ENCODE results near the gene C1orf53. TPM values are rescaled to one million over a fixed set of nuclear protein-coding genes. Genes with fewer than 3 reads are reported as not detected.

The C1orf53 gene
- total and polyA plus RNA-seq, 9 of the 15 experiments (the other 6 are each of a cell fraction or from before 2014, with no cell fraction given) = 0.31 to 3.2 (median 2.3) TPM

DNA sequence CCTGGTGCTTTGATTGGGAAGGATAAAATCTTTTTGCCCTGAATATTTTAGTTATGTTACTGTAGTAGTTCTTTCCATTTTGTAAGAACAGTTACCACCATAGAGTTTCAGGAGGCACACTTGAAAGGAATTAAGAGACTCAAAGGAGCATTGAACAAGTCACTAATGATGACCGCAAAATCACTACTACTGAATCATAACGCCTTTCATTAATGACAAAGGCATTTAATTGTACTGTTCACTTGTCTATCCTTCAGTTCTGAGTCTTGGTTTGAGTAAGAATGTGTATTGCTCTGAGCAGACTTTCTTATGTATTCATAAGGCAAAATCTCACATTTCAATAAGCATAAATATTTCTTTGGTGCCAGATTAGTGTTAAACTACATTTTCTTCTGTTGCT, 39.6 kb downstream of the C1orf53 start:
- in situ Hi-C loops (cut with MboI) = no loop called here
- Histone ChIP-seq H3K36me3 (ENCODE audit: control insufficient read depth, insufficient read depth, low read length) (no peaks in the 10 kb centered on the region), H2AFZ (ENCODE audit: low read depth, low read length) (no peak overlapping the region), H3K79me2 (ENCODE audit: control insufficient read depth, insufficient read depth, low read length) (no peaks in the 10 kb centered on the region), H3K4me1 (replicated peaks in 1 of 2; ENCODE audit: control insufficient read depth in 2 of 2, insufficient read depth in 2 of 2, low read length in 2 of 2) (peaks cover 0 to 12% of the 10 kb centered on the region in 2 experiments; a peak in 3 of 5 replicates), H3K9me3 (replicated peaks; ENCODE audit: control insufficient read depth, insufficient read depth, low read depth, low read length) (no peaks in the 10 kb centered on the region), H3K9ac (ENCODE audit: insufficient read depth in 1 of 2, low read depth in 2 of 2, low read length in 2 of 2) (no peak overlapping the region), H3K9me1 (ENCODE audit: control insufficient read depth, insufficient read depth, low read length) (no peaks in the 10 kb centered on the region), H4K20me1 (replicated peaks; ENCODE audit: control insufficient read depth, insufficient read depth, low read length) (no peaks in the 10 kb centered on the region), H3K27ac (ENCODE audit: extremely low read depth, low read depth, low read length) (no peak overlapping the region), H3K4me2 (ENCODE audit: insufficient read depth, low read length) (no peak overlapping the region), H3K27me3 (ENCODE audit: control insufficient read depth in 2 of 2, insufficient read depth in 2 of 2, low read length in 2 of 2) (no peaks in the 10 kb centered on the region), H3K4me3 (no peak overlapping the region)
- intact Hi-C loops (cut with micrococcal nuclease) = no loop called here
- ATAC-seq (no peak), DNase-seq (ENCODE audit: extremely low read depth in 1 of 4, low spot score in 3 of 4) (no peak), FAIRE-seq (no peak)
- POLR2A ChIA-PET = no interaction called here
- CTCF ChIA-PET (ENCODE audit: low intra/inter-chr PET ratio) = no interaction called here
- TF ChIP-seq HSF4 (CRISPR knock-in tag; IDR thresholded peaks at IDR 0.05; ENCODE audit: borderline replicate concordance) (no peak), TEAD4 (IDR thresholded peaks at IDR 0.05; ENCODE audit: low read length) (no peak), TEAD4 (CRISPR knock-in tag; IDR thresholded peaks at IDR 0.05; ENCODE audit: borderline replicate concordance) (no peak)
- TF ChIP-seq, protein P1, sequence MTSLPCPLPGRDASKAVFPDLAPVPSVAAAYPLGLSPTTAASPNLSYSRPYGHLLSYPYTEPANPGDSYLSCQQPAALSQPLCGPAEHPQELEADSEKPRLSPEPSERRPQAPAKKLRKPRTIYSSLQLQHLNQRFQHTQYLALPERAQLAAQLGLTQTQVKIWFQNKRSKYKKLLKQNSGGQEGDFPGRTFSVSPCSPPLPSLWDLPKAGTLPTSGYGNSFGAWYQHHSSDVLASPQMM (CRISPR knock-in tag; IDR thresholded peaks at IDR 0.05) = no peak
- WGBS (ENCODE audit: insufficient coverage, low coverage, missing lambda C conversion rate) = 68% methylated on average over 2 of the region's 2 CpGs
- BruUV-seq (replicated peaks) = no TSS peak

DNA sequence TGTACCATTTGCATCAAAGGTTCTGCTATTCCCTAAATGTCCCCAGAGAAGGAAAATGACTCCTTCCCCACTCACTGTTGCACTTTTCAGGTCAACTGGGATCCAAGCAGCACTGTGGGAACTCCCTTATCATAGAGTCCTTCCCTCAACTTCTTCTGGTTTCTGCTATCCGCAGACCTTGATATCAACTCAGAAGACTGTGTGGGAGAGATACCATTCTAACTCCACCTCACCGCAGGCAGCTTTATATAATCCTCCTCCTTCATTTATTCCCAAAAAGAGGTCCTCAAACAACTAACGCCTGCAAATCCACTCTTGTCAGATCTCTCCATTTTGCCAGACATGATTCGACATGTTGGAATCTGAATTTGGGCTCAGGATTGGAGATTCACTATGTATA, 42.1 kb downstream of the C1orf53 start:
- BruUV-seq (replicated peaks) = no TSS peak
- CTCF ChIA-PET (ENCODE audit: low intra/inter-chr PET ratio) = no interaction called here
- no peaks in the 10 kb centered on the region for H3K36me3 ChIP-seq (ENCODE audit: control insufficient read depth, insufficient read depth, low read length)
- TF ChIP-seq DPF2 (IDR thresholded peaks at IDR 0.05) (0 out of 2 replicates have a peak, but pooled peaks have one; percentile 30), GTF2A2 (tag; IDR thresholded peaks at IDR 0.05) (no peak), FUS (optimal IDR thresholded peaks at IDR 0.05; ENCODE audit: low read depth, low read length) (no peak), ZNF507 (tag; conservative IDR thresholded peaks at IDR 0.05) (no peak), RAD21 (CRISPR knock-in tag; conservative IDR thresholded peaks at IDR 0.05 in 1 of 2, IDR thresholded peaks at IDR 0.05 in 1 of 2) (no peak), ELF2 (CRISPR knock-in tag; IDR thresholded peaks at IDR 0.05) (no peak), TOE1 (IDR thresholded peaks at IDR 0.05; ENCODE audit: borderline replicate concordance) (no peak), TOE1 (CRISPR knock-in tag; IDR thresholded peaks at IDR 0.05; ENCODE audit: borderline replicate concordance, low read depth) (no peak)
- TF ChIP-seq, protein P2, sequence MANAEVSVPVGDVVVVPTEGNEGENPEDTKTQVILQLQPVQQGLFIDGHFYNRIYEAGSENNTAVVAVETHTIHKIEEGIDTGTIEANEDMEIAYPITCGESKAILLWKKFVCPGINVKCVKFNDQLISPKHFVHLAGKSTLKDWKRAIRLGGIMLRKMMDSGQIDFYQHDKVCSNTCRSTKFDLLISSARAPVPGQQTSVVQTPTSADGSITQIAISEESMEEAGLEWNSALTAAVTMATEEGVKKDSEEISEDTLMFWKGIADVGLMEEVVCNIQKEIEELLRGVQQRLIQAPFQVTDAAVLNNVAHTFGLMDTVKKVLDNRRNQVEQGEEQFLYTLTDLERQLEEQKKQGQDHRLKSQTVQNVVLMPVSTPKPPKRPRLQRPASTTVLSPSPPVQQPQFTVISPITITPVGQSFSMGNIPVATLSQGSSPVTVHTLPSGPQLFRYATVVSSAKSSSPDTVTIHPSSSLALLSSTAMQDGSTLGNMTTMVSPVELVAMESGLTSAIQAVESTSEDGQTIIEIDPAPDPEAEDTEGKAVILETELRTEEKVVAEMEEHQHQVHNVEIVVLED (CRISPR knock-in tag; IDR thresholded peaks at IDR 0.05) = no peak

More for the DNA sequence above, 42.1 kb downstream of the C1orf53 start:
- H3K4me3 ChIP-seq = no peak overlapping the region
- FAIRE-seq (peak; percentile 74), DNase-seq (ENCODE audit: extremely low read depth in 1 of 4, low spot score in 3 of 4) (peak in 2 of 4 experiments; percentile 24 to 58), ATAC-seq (peak; percentile 76)
- H3K27ac ChIP-seq (ENCODE audit: extremely low read depth, low read depth, low read length) = no peak overlapping the region
- H2AFZ ChIP-seq (ENCODE audit: low read depth, low read length) = no peak overlapping the region
- peak overlapping the region; percentile 42; the same call in 1 of the 2 replicates for H3K4me2 ChIP-seq (ENCODE audit: insufficient read depth, low read length)
- no peaks in the 10 kb centered on the region for H3K27me3 ChIP-seq (ENCODE audit: control insufficient read depth in 2 of 2, insufficient read depth in 2 of 2, low read length in 2 of 2)
- peaks cover 0 to 15% of the 10 kb centered on the region in 2 experiments; a peak in 3 of 5 replicates for H3K4me1 ChIP-seq (replicated peaks in 1 of 2; ENCODE audit: control insufficient read depth in 2 of 2, insufficient read depth in 2 of 2, low read length in 2 of 2)
- in situ Hi-C loops (cut with MboI) (no loop called here), intact Hi-C loops (cut with micrococcal nuclease) (no loop called here)
- no peaks in the 10 kb centered on the region for H3K79me2 ChIP-seq (ENCODE audit: control insufficient read depth, insufficient read depth, low read length)
- no peaks in the 10 kb centered on the region for H3K9me1 ChIP-seq (ENCODE audit: control insufficient read depth, insufficient read depth, low read length)
- WGBS (ENCODE audit: insufficient coverage, low coverage, missing lambda C conversion rate) = 0% methylated on average over 4 of the region's 4 CpGs
- POLR2A ChIA-PET = interaction anchor here (0.7 to 1.2 kb wide), 3 partner anchors 9 to 16 kb away, joined by 3 to 6 read pairs (median 3); no protein-coding TSS in a partner anchor
- no peak overlapping the region for H3K9ac ChIP-seq (ENCODE audit: insufficient read depth in 1 of 2, low read depth in 2 of 2, low read length in 2 of 2)
- no peaks in the 10 kb centered on the region for H3K9me3 ChIP-seq (replicated peaks; ENCODE audit: control insufficient read depth, insufficient read depth, low read depth, low read length)
- H4K20me1 ChIP-seq (replicated peaks; ENCODE audit: control insufficient read depth, insufficient read depth, low read length) = no peaks in the 10 kb centered on the region
